Brain microvascular endothelial cell (primary cell): ENCODE results near the gene CNBP.
"Not testable (repeated sequence)": the region's sequence is repeated elsewhere in the genome, so short reads cannot be mapped to it uniquely, and the experiment has no call there.

ENCODE experiments used
- DNase-seq: peaks from one replicate; pipeline ENCODE4 v3.0.0-alpha.2; 2020
- H3K27ac ChIP-seq: fragments of 250-450 bp; sonication (Bioruptor Pico); 2 replicates; pipeline ENCODE4 v1.5.1; 2020; ENCODE audit warnings: mild to moderate bottlenecking, moderate library complexity
- H3K27me3 ChIP-seq: fragments of 250-450 bp; sonication (Bioruptor Pico); replicated peaks from 2 replicates; pipeline ENCODE4 v1.5.1; 2020; ENCODE audit warnings: mild to moderate bottlenecking
- H3K36me3 ChIP-seq: fragments of 250-450 bp; sonication (Bioruptor Pico); replicated peaks from 2 replicates; pipeline ENCODE4 v1.5.1; 2020; ENCODE audit warnings: mild to moderate bottlenecking
- H3K4me3 ChIP-seq: 2 replicates; pipeline ENCODE4 v1.5.1; 2011; ENCODE audit warnings: low read depth, mild to moderate bottlenecking, control low read depth, low read length, moderate library complexity
- in situ Hi-C: cut with HindIII; loops from 2 replicates; pipeline ENCODE4 v1.10.0; 2017; ENCODE audit warnings: low sequenced_read_pairs, low pct_ligation_motif_present
- TF ChIP-seq, protein P1 (sequence below): IDR thresholded peaks from 2 replicates; pipeline ENCODE4 v1.5.1; 2011; ENCODE audit warnings: low read depth, mild to moderate bottlenecking, moderate library complexity, low read length, control low read depth, inconsistent platforms; ENCODE audit errors: missing control alignments

The CNBP gene

DNA sequence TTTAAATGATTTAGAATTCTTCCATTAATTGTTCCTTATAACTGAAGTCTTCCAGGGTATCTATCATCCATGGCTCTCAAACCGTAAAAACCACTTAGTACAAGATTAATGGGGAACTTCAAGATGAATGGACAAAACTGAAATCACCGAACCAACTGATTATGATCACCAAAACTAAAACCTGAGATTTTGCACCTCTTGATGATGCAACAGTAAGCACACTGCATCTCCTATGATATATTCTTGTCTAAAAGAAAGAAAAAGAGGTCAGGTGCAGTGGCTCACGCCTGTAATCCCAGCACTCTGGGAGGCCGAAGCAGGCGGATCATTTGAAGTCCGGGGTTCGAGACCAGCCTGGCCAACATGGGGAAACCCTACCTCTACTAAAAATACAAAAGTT, 19.2 kb downstream of the CNBP start:
- in situ Hi-C loops = no loop called here

DNA sequence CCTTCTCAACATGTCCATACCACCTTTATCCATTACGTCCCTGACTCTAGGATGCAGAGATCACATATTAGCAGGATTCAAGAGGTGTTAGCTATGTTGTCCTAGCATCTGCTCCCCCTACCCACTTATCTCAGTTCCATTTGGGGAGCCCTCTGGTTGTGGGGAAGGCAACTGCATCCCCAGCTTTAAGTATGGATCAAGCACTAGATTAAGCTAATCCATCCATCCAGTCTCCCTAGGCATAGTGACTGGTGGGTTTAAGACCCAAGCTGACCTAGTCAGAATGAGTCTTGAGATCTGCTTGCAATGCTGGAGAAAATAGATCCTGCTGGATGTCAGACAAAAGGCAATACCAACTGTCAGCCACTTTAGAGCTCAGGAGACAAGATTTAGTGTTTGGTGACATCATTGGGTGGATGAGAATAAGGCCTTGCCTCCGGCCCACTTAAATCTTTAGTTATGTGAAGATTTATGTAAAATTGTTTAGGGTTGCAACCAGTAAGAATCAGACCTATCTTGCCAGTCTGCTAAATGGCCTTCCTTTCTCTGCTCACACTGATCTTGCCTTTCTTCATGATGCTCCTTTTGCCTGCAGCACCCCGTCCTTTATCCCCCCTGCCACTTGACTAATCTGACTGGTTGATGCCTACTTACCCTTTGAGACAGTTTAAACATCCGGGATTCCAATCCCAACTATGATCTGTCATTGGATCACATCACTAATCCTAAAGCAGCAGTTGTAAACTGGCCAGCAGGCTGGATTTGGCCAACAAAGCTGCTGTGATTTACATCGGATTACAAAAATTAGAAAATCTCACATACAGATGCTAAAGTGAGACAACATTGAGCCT, 20.7 kb downstream of the CNBP start:
- Histone ChIP-seq H3K4me3 (no peak overlapping the region), H3K27me3 (no peaks in the 10 kb centered on the region), H3K36me3 (peaks cover 19% of the 10 kb centered on the region), H3K27ac (no peak overlapping the region)
- in situ Hi-C loops = no loop called here
- no peak for DNase-seq
- TF ChIP-seq, protein P1, sequence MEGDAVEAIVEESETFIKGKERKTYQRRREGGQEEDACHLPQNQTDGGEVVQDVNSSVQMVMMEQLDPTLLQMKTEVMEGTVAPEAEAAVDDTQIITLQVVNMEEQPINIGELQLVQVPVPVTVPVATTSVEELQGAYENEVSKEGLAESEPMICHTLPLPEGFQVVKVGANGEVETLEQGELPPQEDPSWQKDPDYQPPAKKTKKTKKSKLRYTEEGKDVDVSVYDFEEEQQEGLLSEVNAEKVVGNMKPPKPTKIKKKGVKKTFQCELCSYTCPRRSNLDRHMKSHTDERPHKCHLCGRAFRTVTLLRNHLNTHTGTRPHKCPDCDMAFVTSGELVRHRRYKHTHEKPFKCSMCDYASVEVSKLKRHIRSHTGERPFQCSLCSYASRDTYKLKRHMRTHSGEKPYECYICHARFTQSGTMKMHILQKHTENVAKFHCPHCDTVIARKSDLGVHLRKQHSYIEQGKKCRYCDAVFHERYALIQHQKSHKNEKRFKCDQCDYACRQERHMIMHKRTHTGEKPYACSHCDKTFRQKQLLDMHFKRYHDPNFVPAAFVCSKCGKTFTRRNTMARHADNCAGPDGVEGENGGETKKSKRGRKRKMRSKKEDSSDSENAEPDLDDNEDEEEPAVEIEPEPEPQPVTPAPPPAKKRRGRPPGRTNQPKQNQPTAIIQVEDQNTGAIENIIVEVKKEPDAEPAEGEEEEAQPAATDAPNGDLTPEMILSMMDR = peak; percentile 51

More for the DNA sequence above, 19.2 kb downstream of the CNBP start:
- H3K27me3 ChIP-seq = no peaks in the 10 kb centered on the region
- TF ChIP-seq, protein P1 = no peak
- peaks cover 25% of the 10 kb centered on the region for H3K36me3 ChIP-seq
- no peak overlapping the region for H3K27ac ChIP-seq
- no peak overlapping the region for H3K4me3 ChIP-seq
- no peak for DNase-seq

DNA sequence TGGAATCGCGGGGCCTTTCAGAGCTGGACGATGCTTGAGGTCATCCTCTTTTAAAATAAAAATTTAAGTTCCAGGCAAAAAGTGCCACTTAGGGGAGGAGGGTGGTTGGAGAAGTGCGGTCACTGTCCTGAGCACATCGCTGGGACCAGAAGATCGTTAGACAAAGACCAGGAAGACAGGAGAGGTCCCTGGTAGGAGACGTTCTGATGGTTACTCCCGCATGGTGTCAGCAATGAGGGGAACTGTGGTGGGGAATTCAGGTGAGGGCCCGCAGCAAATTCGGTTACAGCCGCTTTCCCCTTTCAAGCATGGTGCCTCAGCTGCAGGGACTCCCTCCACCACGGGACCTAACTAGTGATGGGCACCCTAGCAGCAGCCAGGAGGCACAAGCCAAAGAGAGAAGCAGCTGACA, 21.8 kb downstream of the CNBP start:
- Histone ChIP-seq H3K4me3 (peak overlapping the region; percentile 88), H3K27ac (peak overlapping the region; percentile 95), H3K36me3 (peaks cover 11% of the 10 kb centered on the region), H3K27me3 (no peaks in the 10 kb centered on the region)
- no peak for DNase-seq
- TF ChIP-seq, protein P1 = peak; percentile 14
- in situ Hi-C loops = no loop called here

DNA sequence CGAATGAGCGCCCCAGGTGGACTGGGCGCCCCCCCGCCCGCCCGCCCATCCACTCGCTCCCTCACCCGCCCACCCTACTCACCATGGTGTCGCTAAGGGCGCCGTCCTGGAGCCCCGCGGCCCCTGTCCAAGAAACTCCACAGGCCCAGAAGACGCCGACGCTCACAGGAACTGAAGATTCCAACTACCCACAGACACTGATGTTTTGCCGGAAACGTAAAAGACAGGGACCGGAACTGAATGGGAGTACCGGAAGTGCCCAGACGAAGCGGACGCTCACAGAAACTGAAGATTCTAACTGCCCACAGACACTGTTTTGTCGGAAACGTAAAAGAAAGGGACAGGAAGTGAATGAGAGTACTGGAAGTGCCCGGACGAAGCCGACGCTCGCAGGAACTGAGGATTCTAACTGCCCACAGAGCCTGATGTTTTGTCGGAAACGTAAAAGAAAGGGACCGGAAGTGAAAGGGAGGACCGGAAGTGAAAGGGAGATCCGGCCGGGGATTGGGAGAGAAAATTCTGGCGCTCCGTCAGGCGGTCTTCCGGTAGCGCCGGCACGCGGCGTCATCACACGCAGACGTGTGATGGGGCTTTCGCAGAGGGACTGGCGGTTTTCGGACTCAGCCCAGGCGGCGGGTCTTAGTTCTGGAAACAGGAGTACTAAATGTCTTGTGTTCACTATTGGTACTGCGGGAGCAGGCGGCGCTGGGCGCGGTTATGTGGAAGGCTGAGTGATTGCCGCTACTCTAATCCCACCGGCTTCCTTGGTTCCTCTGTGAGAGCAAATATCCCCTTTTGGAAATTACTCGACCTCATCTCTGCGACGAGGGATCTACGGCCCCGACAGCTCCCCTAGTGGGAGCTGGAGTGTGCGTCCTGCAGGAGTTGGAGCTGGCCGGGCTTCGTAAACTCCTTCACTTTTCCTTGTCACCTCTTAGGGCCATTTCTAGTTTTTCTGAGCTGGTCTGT, 22.5 kb downstream of the CNBP start, which contains the start of gene ISY1:
TSS of gene ISY1 (minus strand) at position 173 of the 969 bp plus-strand sequence. CDS start at position 85, 88 bp downstream.
- DNase-seq = peak; percentile 90
- in situ Hi-C loops = no loop called here
- TF ChIP-seq, protein P1 = peak; percentile 93
- peak within 1 kb of the TSS; percentile 95 for H3K27ac ChIP-seq
- peak within 1 kb of the TSS; percentile 88 for H3K4me3 ChIP-seq
- peaks cover 8% of the 10 kb centered on the region for H3K36me3 ChIP-seq
- H3K27me3 ChIP-seq = no peaks in the 10 kb centered on the region

DNA sequence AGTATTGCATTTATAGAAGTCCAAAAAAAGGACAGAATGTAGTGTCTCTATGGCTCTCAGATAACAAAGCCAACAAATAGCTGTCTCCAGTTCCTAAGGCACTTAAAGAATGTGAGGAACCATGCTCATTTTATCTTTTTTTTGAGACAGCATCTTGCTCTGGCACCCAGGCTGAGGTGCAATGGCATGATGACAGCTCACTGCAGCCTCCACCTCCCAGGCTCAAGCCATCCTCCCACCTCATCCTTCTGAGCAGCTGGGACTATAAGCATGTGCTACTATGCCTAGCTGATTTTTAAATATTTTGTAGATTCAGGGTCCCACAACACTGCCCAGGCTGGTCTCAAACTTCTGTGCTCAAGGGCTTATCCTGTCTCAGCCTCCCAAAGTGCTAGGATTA, 38.9 kb downstream of the CNBP start:
- no peak overlapping the region for H3K27ac ChIP-seq
- H3K27me3 ChIP-seq = no peaks in the 10 kb centered on the region
- TF ChIP-seq, protein P1 = no peak
- H3K36me3 ChIP-seq = peaks cover 15% of the 10 kb centered on the region
- DNase-seq = no peak
- H3K4me3 ChIP-seq = no peak overlapping the region
- in situ Hi-C loops = no loop called here

DNA sequence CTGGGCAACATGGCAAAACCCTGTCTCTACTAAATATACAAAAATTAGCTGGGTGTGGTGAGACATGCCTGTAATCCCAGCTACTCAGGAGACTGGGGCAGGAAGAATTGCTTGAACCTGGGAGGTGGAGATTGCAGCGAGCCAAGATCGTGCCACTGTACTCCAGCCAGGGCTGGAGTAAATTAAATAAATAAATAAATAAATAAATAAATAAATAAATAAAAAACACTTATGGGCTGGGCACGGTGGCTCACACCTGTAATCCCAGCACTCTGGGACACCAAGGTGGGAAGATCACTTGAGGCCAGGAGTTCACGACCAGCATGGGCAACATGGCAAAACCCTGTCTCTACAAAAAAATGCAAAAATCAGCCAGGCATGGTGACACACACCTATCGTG, 42.7 kb downstream of the CNBP start:
- DNase-seq, H3K4me3 ChIP-seq, H3K27ac ChIP-seq, in situ Hi-C loops, H3K27me3 ChIP-seq: not testable (repeated sequence)
- H3K36me3 ChIP-seq = peaks cover 20% of the 10 kb centered on the region
